Endometrium (tissue), 2 donors: ENCODE measurements around the gene PHTF2.
A peak's percentile ranks its signal among the peaks of the same experiment; 100 is the strongest.

Source experiments
- FAIRE-seq: peaks from 2 replicates; lab custom pipeline; 2012; peaks lifted over from hg19 to GRCh38; lab: Jason Lieb, UNC
- donor health status: control.
- donor health status: control.

The PHTF2 gene

DNA sequence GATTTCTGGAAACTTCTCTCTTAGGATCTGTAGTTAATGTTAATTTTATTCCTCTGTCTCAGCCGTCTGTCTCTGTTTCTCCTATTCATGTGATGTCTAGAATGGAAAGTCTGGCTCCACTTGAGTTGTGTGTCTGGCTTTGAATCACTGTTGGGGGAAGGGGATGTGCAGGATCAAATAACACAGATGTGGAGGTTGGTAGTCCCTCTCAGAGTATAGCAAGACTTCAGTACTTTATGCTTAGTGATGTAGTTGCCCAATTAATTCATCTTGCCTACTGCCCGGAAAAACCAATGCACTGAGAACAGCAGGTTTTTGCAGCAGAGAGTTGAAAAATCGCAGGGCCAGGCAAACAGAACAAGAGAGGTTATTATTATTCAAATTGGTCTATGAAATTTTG is 79.2 kb downstream of the PHTF2 start:
- FAIRE-seq = no peak

DNA sequence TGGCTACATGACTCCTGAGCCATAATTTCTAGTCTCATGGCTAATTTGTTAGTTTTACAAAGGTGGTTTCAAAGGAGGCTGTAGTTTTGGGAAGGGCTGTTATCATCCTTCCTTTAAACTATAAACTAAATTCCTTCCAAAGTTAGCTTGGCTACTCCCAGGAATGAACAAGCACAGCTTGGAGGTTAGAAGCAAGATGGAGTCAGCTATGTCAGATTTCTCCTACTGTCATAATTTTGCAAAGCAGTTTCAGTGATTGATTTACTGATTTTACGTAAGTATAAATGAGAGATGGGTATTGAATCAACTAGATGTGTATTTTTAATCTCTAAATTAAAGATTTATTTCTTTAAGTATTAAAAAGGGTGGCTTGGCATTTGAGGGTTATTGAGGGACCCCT is 79.9 kb downstream of the PHTF2 start:
- no peak for FAIRE-seq

DNA sequence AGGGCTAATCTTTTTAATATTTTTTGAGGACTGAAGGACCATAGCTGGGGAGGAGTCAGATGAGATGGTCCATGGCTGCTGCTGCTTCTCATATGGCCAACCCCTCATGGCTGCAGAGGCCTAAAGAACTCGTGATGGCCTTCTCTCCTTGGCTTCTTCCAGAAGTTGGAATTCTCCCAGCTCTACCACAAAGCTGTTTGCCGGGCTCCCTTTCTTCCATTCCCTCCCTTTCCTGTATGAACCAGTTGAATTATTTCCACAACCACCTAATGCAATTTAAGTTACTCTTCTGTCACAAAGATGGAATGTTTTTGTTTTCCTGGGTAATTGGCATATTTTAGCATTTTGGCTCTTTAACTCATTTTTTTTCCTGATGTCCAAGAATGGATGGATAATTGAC is 80.7 kb downstream of the PHTF2 start:
- no peak for FAIRE-seq

- FAIRE-seq = no peak
These were observed 83.3 kb downstream of the PHTF2 start for GRCh38 chr7:77881871-77882270.

- no peak for FAIRE-seq
These were observed 86.6 kb downstream of the PHTF2 start for GRCh38 chr7:77885155-77885554.

- no peak for FAIRE-seq
These were observed 89.0 kb downstream of the PHTF2 start for GRCh38 chr7:77887567-77887966.

DNA sequence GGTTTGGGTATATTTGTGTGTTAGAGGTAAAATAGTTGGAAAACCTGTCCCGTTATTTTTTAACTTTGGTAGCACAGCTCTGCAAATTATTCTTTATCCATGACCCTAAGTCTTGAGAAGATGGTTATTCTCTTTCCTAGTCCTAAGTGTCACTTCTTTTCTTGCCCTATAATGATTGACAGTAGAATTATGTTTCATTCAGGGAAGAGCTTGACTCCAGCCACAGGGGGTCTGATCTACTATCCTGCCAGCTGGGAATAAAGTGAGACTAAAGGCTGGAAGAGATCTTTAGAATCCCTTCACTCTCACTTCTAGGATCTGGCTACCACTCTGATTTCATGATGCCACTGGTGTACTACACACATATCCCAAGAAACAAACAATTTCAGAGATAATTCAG is 90.4 kb downstream of the PHTF2 start:
- no peak for FAIRE-seq

GRCh38 chr7:77893813-77894212 is 95.2 kb downstream of the PHTF2 start:
- no peak for FAIRE-seq

GRCh38 chr7:77894574-77895091 is 96.1 kb downstream of the PHTF2 start:
- FAIRE-seq = no peak

- no peak for FAIRE-seq
These were observed 97.3 kb downstream of the PHTF2 start for GRCh38 chr7:77895905-77896304.

DNA sequence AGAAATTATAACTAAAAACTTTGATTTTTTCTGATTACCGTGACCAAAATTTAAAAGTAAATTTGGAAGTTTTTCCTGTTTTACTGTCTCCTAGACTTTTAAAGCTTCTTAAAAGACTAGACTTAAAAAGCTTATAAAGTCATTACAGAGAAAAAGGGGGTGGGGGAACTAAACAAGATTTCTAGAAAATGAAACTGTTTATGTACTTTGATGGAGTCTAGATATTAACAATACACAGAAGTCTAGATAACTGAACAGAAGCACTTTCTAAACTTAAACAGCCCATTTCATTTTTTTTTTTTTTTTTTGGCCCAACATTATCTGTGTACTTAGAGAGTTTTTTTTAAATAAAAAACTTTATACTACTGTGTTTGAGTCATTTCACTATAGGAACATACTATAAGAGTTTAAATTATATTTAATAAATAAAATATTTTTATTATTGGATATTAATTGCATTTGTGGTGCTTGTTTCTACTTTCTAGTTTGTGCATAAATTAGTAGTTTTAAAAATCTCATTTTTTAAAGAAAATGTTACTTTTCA is 98.5 kb downstream of the PHTF2 start:
- peak; percentile 51 for FAIRE-seq

DNA sequence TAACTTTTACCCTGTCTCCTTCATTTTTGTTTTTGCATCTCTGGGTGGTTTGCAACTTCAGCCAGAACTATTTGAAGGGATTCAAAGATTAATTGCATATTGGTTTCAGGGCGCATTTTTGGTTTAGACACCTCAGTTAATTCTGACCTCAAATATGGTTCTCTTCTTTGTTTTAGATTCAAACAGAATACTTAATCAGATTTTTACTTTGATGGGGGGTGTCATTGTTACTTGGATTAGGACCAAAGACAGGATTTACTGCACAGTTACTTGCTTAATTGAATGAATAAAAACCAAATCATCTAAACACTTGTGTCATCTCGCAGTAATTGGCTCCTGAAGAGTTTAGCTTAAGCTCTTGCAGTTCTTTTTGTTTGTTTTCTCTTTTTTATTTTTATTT is 100.9 kb downstream of the PHTF2 start:
- peak; percentile 58 for FAIRE-seq

GRCh38 chr7:77903597-77903996 is 105.0 kb downstream of the PHTF2 start:
- FAIRE-seq = no peak

DNA sequence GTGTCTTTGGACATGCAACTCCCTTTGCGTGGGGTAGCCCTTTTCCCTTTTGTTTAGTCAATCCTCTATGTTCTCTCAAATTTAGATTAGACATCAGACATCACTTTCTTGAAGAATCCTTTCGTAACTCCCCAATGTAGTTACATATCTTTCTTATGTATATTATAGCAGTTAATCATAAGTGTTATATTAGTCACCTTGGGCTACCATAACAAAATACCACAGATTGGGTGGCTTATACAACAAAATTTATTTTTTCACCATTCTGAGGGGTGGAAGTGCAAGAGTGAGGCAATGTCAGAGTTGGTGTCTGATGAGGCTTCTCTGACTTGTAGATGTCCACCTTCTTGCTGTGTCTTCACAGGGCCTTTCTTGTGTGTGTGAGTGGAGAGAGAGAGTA is 105.7 kb downstream of the PHTF2 start:
- no peak for FAIRE-seq

DNA sequence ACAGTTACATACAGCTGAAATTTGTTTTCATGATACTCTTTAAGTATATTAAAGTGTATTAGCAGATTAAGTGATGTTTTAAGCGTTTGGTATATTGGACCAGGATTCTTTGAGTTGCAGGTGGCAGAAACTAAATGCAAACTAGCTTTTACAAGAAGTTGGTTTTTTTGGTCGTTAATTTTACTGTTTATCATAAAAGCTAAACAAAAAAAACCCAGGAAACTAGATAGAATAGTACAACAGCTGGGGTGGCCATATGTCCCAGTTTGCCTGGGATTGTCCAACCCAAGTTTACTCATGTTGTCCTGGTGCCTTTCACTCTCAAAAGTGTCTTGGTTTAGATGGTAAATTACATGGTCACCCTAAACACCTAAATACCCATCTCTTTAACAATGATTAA is 108.7 kb downstream of the PHTF2 start:
- FAIRE-seq = no peak

GRCh38 chr7:77908664-77909063 is 110.1 kb downstream of the PHTF2 start:
- no peak for FAIRE-seq

DNA sequence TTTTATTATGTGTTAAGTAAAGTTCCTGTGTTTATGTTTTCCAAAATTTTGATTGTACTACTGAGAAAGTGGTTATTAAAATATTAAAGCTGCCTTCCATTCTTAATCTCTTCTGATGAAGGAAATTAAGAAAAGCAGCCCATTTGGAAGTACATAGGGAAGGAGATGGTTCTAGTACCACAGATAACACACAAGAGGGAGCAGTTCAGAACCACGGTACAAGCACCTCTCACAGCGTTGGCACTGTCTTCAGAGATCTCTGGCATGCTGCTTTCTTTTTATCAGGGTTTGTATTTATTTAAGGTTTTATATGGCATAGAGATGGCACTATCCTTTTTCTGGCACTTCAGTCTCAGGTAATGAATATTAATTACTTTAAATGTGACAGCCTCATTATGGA is 111.6 kb downstream of the PHTF2 start:
- no peak for FAIRE-seq

DNA sequence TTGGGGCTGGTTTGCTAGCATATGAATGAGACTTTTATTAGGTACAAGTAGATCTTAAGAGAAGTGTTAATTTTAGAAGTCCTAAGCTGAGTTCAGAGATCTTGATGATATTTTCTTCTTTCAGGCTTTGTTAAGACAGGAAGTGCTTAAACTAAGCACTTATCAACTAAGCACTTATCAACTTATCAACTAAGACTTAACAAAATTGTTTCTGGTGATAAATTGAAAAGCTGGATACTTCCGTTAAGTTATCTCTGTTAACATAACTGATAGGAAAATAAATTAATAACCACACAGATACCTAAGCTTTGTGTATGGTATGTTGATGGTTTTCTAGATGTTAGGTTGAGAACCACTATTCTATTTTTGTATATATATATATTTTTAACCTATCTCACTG is 113.7 kb downstream of the PHTF2 start:
- FAIRE-seq = no peak

- FAIRE-seq = no peak
These were observed 115.5 kb downstream of the PHTF2 start for GRCh38 chr7:77913977-77914607.

DNA sequence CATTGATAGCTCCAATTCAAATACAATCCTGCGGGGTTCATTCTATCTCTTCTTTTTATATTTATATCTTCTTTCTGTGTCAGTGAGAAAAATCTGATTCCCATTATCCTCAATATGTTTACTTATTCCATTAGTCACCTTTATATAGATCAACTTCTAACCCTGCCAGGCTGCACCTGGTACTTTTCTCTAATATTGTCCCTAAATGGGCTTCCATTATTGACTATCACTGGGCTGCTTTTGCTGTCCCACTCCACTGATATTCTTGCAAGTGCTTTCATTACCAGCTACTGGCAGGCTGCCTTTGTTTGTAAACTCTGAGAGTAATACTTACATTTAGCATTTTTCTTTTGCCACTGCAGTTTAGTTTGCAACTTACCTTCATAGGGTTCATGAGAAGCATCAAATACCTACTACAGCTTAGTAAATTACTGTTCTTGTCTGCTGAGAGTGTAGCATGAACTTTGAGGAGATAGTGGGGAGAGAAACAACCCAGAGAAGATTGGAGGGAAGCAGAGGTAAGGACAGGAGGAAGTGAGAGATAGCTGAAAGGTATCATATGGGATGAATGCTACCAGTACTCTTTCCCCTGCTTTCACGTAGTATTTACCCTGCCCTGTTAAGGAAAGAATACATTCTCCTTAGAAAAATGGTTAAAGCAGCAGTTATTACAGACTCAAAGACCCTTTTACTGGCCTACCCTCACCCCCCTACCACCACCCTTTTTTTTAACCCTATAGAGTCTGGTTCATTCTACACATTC is 119.1 kb downstream of the PHTF2 start:
- FAIRE-seq = no peak

GRCh38 chr7:77918676-77919075 is 120.1 kb downstream of the PHTF2 start:
- FAIRE-seq = no peak

- FAIRE-seq = no peak
These were observed 124.8 kb downstream of the PHTF2 start for GRCh38 chr7:77923419-77923818.

DNA sequence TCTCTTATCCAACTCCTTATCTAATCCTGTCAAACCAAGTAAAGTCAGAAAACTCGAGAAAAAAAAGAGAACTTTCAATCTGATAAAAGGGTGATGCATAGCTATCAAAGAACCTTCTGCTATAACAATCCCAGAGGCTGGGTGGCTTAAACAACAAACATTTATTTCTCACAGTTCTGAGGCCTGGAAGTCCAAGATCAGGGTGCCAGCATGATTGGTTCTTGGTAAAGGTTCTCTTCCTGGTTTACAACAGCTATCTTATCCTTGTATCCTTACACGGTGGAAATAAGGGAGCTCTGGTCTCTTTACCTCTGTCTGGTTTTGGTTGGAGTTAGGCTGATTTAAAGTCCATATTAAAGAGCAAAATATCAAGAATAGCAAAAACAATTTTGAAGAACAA is 131.9 kb downstream of the PHTF2 start:
- FAIRE-seq = no peak

DNA sequence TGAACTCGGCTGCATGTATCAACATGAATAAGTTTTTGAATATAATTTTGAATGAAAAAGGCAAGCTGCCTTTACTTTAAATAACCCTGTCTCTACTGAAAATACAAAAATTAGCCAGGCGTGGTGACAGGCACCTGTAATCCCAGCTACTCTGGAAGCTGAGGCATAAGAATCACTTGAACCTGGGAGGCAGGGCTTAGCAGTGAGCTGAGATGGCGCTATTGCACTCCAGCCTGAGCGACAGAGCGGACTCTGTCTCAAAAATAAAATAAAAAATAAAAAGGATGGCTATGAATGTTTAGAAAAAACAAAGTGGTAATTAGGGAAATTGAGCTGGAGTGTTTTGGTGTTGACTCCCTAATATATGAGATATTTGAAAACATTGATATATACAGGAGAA is 133.3 kb downstream of the PHTF2 start:
- FAIRE-seq = no peak
